Measurements from ENCODE around the gene MYL4.
"Not testable (repeated sequence)": the region's sequence is repeated elsewhere in the genome, so short reads cannot be mapped to it uniquely, and the experiment has no call there.

MYL4 gene

GRCh38 chr17:47244697-47245096 lies 35.5 kb downstream of the MYL4 start:
- DNase-seq: no peak

DNA sequence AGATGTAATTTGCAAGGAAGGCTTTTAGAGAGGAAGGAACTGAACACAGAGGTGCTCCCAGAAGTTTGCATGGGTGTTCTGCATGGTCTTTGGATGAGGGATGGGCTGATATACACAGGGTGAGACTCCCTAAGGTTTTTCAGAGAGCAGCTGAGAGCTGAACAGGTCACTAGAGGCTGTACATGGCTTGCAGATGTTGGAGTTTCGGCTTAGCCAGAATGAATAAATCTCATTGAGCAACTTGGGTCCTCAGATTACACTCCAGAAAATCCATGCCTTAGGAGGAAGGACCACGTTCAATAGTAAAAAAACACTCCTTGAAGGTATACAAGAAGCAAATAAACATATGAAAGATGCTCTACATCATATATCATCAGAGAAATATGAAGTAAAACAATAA lies 37.0 kb downstream of the MYL4 start:
- DNase-seq: no peak

DNA sequence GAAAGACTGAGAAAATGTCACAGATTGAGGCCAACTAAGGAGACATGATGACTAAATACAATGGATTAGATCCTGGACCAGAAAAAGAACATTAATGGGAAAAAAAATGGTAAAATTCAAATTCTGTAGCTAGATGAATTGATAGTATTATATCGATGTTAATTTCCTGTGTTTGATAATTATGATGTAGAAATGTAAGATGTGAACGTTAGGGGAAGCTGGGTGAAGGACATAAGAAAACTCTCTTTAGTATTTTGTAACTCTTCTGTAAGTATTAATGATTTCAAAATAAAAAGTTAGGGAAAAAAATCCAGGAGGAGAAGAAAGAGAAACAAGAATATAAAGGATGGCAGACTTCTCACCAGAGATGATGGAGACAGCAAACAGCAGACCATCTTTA lies 41.7 kb downstream of the MYL4 start:
- DNase-seq: no peak

- no peak for DNase-seq
Observed at GRCh38 chr17:47251421-47251940, 42.3 kb downstream of the MYL4 start.

DNA sequence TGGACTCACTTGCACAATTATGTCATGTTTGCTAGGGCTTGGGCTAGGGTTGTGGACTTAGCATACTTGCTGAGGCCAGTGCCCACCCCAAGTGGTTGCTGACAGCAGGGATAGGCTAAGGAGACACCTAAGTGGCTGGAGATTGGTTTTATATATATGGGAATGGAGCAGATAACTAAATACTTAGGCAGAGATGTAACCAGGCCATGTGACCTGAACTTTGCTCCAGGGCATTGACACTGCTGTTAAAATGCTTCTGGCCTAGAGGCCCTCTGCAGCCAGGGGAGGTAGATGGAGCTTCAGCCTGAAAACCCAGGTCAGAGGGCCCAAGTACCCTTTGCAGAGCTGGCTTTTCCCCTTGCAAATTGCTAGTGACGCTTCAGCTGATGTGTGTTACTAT lies 43.1 kb downstream of the MYL4 start:
- no peak for DNase-seq

- DNase-seq: no peak
Observed at GRCh38 chr17:47252766-47253512, 43.8 kb downstream of the MYL4 start.

DNA sequence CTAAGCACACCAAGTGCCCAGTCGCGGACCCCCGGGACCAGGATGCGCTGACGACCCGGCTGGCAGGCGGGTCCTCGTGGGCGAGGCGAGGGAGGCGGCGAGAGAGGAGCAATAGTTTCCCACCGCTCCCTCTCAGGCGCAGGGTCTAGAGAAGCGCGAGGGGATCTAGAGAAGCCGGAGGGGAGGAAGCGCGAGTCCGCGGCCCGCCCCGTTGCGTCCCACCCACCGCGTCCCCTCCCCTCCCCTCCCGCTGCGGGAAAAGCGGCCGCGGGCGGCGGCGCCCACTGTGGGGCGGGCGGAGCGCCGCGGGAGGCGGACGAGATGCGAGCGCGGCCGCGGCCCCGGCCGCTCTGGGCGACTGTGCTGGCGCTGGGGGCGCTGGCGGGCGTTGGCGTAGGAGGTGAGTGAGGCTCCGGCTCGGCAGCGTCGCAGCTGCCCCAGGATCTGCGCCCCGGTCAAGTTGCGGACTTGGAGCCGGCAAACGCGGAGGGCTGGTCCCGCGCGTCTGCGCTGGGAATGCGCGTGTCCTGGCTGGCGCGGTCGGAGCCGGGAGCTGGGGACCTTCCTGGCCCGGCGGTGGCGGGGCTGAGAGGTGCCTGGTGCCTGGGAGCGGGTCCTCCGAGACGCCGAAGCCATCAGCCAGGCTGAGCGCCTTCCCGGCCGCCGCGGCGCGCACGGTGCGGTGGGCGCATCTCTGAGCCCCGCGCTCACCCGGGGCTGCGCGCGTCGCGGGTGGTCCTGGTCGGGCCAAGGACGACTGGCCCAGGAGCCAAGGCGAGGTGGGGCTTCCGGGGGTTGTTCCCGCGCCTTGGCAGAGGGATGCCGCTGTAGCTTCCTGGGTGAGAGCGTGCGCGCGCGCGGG lies 44.6 kb downstream of the MYL4 start, which contains the start of gene ITGB3:
TSS of gene ITGB3 (plus strand) at position 287 of the 862 bp plus-strand sequence. CDS start at position 322, 35 bp downstream.
- peak; percentile 43 to 64 for DNase-seq

GRCh38 chr17:47254403-47254943 lies 45.3 kb downstream of the MYL4 start:
- no peak for DNase-seq

- DNase-seq: no peak
Observed at GRCh38 chr17:47257651-47258339, 48.6 kb downstream of the MYL4 start.

DNA sequence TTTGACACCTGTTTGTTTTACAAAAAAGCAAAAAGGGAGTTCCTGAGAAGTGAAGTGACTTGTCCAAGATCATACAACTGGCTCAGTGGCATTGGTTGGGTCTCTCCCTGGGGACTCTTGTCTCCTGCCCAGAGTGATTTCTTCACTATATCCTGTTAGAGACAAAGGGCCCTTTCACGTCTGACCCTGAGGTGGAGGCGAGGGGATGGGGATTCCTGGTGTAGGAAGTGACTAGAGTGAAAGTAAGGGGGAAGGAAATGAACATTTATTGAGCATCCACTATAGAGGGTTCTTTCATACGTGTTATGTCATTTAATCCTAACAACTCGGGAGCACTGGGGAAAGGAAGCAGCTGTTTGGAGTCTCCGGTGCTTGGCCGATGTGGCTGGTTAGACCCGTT lies 53.4 kb downstream of the MYL4 start:
- DNase-seq: no peak

DNA sequence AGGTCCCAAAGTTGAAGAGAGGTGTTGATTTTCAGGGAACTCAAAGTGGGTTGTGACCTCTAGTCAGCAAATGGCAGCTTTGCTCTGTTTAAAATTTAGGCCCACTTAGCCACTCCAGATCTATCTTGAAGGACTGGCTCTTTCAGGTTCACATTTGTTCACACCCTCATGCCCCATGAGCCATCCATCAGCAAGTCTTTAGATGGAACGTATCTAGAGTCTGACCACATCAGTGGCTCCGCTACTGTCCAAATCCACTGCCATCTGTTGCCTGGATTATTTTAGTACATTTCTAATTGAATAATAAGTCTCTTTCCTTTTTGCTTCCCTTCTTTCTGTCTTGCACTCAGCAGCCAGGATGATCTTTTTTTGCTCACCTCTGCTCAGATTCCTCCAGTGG lies 55.0 kb downstream of the MYL4 start:
- no peak for DNase-seq

GRCh38 chr17:47265983-47266541 lies 56.9 kb downstream of the MYL4 start:
- no peak for DNase-seq

DNA sequence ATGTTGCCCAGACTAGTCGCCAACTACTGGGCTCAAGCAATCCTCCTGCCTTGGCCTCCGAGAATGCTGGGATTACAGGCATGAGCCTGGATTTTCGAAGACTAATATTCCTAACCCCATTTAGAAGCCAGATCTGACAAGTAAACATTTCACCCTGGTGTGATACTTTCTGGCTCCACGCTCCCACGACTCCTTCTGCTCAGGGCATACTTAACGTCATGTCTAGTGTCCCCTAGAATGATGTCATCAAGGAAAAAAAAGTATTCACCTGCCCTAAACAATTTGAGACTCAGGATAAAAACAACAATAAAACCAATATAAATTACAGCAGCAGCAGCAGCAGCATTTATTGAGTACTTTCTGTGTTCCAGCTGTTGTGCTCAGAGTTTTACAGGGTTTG lies 57.6 kb downstream of the MYL4 start:
- no peak for DNase-seq

DNA sequence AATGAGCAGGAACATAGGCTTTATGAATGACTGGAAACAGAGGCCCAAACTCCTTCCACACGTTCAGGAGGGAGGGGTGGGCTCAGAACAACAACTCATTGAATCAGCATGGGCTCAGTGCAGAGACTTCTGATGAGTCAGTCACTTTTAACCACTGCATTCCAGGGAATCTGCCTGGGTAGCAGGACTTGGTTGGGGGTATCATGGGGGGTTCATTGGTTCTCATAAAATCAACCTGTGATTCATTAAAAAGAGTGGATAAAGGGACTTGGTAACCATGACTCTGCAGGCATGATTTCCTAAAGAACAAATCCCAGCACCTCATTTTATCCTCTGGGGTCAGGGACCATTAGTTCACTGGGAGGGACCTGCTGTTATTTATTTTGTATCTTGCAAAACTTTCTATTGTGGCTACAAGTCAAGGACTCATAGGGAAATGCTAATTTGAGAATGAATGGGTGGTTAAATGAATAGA lies 58.2 kb downstream of the MYL4 start:
- no peak for DNase-seq

DNA sequence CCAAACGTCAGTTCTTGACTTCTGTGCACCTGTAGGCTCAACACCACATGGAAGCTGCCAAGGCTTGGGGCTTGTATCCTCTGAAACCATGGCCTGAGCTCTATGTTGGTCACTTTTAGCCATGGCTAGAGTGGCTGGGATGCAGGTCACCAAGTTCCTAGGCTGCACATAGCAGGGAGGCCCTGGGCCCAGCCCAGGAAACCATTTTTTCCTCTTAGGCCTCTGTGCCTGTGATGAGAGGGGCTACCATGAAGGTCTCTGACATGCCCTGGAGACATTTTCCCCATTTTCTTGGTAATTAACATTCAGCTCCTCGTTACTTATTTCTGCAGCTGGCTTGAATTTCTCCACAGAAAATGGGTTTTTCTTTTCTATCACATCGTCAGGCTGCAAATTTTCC lies 59.8 kb downstream of the MYL4 start:
- not testable (repeated sequence) for DNase-seq

DNA sequence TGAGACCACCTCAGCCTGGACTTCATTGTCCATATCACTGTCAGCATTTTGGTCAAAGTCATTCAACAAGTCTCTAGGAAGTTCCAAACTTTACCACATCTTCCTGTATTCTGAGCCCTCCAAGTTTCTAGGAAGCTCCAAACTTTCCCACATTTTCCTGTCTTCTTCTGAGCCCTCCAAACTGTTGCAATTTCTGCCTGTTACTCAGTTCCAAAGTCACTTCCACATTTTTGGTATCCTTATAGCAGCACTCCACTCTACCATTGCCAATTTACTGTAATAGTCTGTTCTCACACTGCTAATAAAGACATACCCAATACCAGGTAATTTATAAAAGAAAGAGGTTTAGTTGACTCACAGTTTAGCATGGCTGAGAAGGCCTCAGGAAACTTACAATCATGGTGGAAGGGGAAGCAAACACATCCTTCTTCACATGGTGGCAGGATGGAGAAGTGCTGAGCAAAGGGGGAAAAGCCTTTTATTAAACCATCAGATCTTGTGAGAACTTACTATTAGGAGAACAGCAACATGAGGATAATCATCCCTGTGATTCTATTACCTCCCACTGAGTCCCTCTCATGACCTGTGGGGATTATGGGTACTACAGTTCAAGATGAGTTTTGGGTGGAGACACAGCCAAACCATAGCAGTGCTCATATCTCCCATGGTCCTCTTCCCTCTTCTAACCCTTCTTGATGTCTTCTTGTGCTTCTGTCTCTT lies 60.6 kb downstream of the MYL4 start:
- not testable (repeated sequence) for DNase-seq

- DNase-seq: no peak
Observed at GRCh38 chr17:47270946-47271705, 62.0 kb downstream of the MYL4 start.

- DNase-seq: no peak
Observed at GRCh38 chr17:47272491-47272890, 63.3 kb downstream of the MYL4 start.

- no peak for DNase-seq
Observed at GRCh38 chr17:47273245-47273644, 64.1 kb downstream of the MYL4 start.
